Tibial nerve (tissue), 4 donors: ENCODE results near the gene CALD1.

Experiments
- CTCF ChIP-seq, 5 experiments: fragments of 200-600 bp in 3 of 5; fragments of 450-650 bp in 2 of 5; sonication (generic) in 3 of 5; IDR thresholded peaks; one replicate each; pipeline ENCODE4 v1.5.1; 2016 to 2019; ENCODE audit warnings: antibody characterized with exemption in 5 of 5, mild to moderate bottlenecking in 3 of 5, moderate library complexity in 2 of 5
- EP300 ChIP-seq, 2 donors: sonication (generic); formaldehyde crosslinking; IDR thresholded peaks; one replicate each; pipeline ENCODE4 v1.6.1; 2017; ENCODE audit warnings: antibody characterized with exemption in 2 of 2, mild to moderate bottlenecking in 1 of 2
- POLR2A ChIP-seq, 2 donors: fragments of 450-650 bp; IDR thresholded peaks; one replicate each; pipeline ENCODE4 v1.6.1; 2017; ENCODE audit warnings: antibody characterized with exemption in 2 of 2, mild to moderate bottlenecking in 2 of 2, moderate library complexity in 2 of 2

DNA sequence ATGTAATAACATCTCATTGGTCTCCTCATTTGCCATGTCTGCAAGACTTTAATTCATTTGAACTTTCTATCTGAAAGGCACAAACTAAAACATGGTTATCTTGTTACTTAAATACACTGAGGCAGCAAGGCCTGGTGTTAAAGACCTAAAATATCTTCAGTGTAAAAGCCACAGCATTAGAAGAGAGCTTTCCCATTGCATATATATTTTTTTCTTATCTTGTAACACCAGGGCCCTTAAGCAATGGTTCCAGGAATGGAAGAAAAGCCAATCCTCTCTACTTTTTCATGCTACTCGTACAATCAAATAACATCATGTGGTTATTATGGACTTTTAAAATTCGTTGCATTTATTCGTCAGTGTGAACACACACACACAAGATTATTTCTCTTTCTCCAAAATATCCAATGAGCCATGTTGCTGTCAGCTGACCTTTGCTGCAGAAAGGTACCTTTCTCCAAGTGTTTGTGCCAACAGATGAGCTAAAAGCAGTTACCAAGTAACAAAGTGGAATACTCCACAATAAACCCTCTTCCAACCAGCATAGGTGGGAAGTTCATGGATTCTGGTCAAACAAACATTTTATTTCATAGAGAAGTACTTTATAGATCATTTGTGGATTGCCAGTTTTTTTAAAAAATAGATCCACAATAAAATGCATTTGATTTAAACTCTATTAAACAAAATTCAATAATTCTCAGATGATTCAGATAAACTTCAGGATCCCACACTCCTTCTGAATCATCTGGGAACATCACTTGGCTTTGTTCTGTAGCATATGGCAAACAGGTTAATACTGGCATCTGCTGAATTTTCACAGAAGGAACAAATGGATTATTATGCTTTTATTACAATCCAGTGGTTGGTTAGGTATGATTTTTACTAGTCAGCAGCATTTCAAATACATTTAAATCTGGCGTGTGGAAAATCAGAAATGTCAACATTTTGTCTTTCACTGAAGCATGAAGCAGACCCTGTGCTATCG is 143.6 kb downstream of the CALD1 start:
- no peak for TF ChIP-seq CTCF (IDR thresholded peaks at IDR 0.05)
- no peak for TF ChIP-seq POLR2A (IDR thresholded peaks at IDR 0.05)
- no peak for TF ChIP-seq EP300 (IDR thresholded peaks at IDR 0.05)
